KOPT-K1 (cell line): Measurements from ENCODE around the gene AIP.
"Not testable (repeated sequence)": the region's sequence is repeated elsewhere in the genome, so short reads cannot be mapped to it uniquely, and the experiment has no call there.

ENCODE experiments used
- H3K27ac ChIP-seq: fragments of 200-600 bp; sonication (generic); 2 replicates; pipeline ENCODE4 v1.5.1; 2016; ENCODE audit warnings: antibody characterized with exemption, mild to moderate bottlenecking, low read depth, low read length; ENCODE audit not compliant: poor library complexity, severe bottlenecking
- H3K36me3 ChIP-seq: fragments of 200-600 bp; sonication (generic); 2 replicates; pipeline ENCODE4 v1.5.1; 2017; ENCODE audit warnings: antibody characterized with exemption, mild to moderate bottlenecking, low read length, moderate library complexity; ENCODE audit not compliant: insufficient read depth
- H3K9me3 ChIP-seq: fragments of 200-600 bp; sonication (generic); 2 replicates; pipeline ENCODE4 v1.5.1; 2017; ENCODE audit warnings: antibody characterized with exemption, low read length, mild to moderate bottlenecking; ENCODE audit not compliant: insufficient read depth, poor library complexity, severe bottlenecking

Gene AIP

GRCh38 chr11:67503119-67504004 is 20.5 kb downstream of the AIP start:
- Histone ChIP-seq H3K36me3 (peaks cover 37% of the 10 kb centered on the region), H3K9me3 (no peaks in the 10 kb centered on the region), H3K27ac (no peak overlapping the region)

- Histone ChIP-seq H3K9me3 (no peaks in the 10 kb centered on the region), H3K27ac (peak overlapping the region; percentile 82), H3K36me3 (peaks cover 28% of the 10 kb centered on the region)
These were observed 21.5 kb downstream of the AIP start for GRCh38 chr11:67504005-67504949.

GRCh38 chr11:67504950-67505581 is 22.2 kb downstream of the AIP start, which contains the start of gene PITPNM1:
TSS of gene PITPNM1 (minus strand) at chr11:67505363. CDS start at chr11:67504180, 1,183 bp downstream.
- Histone ChIP-seq H3K36me3 (peaks cover 22% of the 10 kb centered on the region), H3K27ac (peak within 1 kb of the TSS; percentile 82), H3K9me3 (no peaks in the 10 kb centered on the region)

DNA sequence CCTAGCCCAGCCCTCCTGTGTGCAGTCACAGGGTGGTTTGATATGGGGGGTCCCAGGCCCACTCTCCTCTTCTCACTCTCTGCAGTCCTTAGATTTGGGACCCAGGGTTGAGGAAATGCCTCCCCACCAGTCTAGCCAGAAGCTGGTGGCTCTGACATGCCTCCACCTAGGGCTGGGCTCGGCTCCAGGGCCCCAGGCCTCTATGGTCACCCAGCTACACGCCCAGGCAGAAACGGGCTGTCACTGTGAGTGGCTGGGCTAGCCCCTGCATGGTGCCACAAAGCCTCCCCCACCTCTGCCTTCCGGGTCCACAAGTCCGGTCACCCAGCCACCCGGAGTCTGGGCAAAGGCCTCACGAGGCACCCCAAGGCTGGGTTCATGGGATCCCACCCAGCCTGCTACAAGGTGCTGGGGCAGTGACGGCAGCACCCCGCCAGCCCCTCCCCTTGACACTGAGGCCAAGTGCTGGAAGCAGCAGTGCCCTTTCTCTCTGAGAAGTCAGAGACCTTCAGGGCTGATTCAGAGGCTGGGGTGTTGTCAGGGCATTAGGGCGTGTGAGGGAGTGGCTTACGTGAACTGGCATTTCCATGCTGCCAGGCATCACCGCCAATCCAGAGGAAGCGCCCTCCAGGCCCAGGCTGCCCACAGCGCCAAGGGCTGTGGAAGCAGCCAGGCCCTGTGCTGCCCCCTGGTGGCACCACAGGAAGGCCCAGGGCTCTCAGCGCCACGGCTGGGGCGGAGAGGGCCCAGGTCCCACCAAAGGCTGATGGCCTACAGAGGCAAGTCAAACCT is 23.0 kb downstream of the AIP start:
- peak overlapping the region; percentile 82 for H3K27ac ChIP-seq
- H3K9me3 ChIP-seq = no peaks in the 10 kb centered on the region
- H3K36me3 ChIP-seq = peaks cover 15% of the 10 kb centered on the region

DNA sequence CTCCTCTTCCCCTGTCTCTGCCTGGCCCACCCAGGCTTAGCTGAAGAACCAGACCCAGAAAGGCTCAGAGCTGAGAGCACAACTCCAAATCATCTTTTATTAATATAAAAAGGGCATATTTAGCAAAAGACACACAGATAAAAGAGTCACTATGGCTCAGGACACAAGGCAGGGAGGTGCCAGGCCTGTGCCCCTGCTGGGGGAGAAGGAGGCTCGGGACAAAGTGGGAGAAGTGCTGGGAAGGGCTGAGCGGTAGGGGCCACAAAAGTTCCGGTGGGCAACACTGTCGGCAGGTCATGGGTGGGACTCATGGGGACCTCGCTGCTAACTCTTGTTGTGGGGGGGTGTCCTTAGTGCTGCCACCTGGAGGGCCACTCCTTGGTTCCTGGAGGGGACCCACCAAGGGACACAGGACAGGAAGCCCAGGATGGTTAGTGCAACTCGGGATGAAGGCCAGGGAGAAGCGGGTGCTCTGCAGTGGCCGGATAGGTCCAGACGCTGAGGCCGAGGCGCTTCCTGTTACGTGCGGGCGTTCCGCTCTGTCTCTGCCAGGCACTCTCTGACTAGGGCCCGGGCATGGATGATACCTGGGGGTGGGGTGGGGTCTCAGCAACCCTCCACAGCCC is 23.7 kb downstream of the AIP start:
- H3K36me3 ChIP-seq = peaks cover 7% of the 10 kb centered on the region
- no peaks in the 10 kb centered on the region for H3K9me3 ChIP-seq
- H3K27ac ChIP-seq = peak overlapping the region; percentile 82

GRCh38 chr11:67507242-67507863 is 24.5 kb downstream of the AIP start:
- H3K27ac ChIP-seq = peak overlapping the region; percentile 82

DNA sequence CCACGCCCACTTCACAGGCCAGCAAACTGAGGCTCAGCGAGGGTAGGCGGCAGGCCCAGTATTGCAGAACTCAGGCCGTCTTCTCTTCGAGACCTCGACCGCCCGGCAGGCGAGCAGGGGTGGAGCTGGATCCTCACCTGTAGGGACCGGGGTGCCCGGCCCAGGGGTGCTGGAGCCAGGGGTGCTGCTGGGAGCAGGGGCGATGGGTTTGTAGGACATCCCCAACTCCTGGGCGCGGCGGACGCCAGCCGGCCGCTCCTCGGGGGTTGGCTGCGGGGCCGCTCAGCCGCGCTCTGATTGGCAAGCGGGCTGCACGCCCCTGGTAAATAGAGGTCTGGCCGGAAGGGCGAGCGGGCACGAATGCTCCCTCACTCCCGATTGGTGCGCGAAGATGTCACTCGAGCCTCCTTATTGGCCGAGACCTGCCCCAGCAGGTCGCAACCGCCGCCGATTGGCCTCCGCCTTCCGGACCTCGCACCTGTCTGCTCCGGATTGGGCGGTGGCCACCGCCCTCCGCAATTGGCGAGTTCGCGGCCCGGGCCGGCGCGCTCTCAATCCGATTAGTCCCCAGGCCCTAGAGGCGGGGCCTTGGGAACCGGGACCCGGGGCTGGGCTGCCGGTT is 25.1 kb downstream of the AIP start, which contains the start of gene CDK2AP2:
Gene CDK2AP2, minus strand, starts transcription at position 299 of the 622 bp plus-strand sequence. Its CDS starts 80 bp downstream, at position 219.
- Histone ChIP-seq H3K9me3 (no peaks in the 10 kb centered on the region), H3K36me3 (no peaks in the 10 kb centered on the region), H3K27ac (peak within 1 kb of the TSS; percentile 82)

More at GRCh38 chr11:67507242-67507863, 24.5 kb downstream of the AIP start:
- H3K36me3 ChIP-seq = no peaks in the 10 kb centered on the region
- no peaks in the 10 kb centered on the region for H3K9me3 ChIP-seq

GRCh38 chr11:67508486-67509121 is 25.8 kb downstream of the AIP start:
- no peaks in the 10 kb centered on the region for H3K36me3 ChIP-seq
- no peaks in the 10 kb centered on the region for H3K9me3 ChIP-seq
- peak overlapping the region; percentile 82 for H3K27ac ChIP-seq

DNA sequence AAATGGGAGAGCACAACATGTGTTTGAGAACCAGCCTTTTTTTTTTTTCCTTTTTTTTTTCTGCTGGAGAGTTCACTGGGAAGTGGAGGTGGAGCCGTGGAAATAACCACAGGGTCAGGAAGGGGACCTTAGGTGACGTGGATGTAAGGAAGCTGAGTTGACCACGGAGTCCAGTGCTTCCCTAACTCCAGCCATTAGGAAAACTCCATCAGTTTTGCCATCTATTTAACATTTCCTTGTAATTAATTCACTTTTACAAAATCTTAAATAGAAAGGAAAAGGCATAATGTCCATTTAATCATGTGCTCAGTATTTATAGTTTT is 27.2 kb downstream of the AIP start:
- H3K27ac ChIP-seq = no peak overlapping the region
- no peaks in the 10 kb centered on the region for H3K36me3 ChIP-seq
- H3K9me3 ChIP-seq = no peaks in the 10 kb centered on the region

GRCh38 chr11:67511558-67511957 is 28.7 kb downstream of the AIP start:
- not testable (repeated sequence) for H3K27ac ChIP-seq, H3K36me3 ChIP-seq, H3K9me3 ChIP-seq

- Histone ChIP-seq H3K36me3 (no peaks in the 10 kb centered on the region), H3K9me3 (no peaks in the 10 kb centered on the region), H3K27ac (no peak overlapping the region)
These were observed 31.3 kb downstream of the AIP start for GRCh38 chr11:67514116-67514515.

DNA sequence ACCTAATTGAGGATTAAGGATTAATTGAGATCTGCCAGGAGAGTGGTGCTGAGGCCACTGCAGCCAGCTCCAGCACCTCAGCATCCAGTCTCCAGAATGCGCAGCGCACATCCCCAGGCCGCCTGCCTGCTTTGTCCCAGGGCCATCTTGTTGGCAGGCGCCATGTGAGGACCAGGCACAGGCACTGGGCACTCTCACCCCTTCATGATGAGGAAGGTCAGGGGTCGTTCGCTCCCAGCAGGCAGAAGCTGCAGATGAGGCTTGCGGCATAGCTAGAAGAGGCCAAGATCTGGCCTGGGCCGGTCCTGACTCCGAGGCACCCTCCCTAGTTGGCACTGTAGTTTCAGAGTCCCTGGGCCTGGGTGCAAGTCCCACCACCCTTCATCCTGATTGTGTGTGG is 34.0 kb downstream of the AIP start:
- no peaks in the 10 kb centered on the region for H3K36me3 ChIP-seq
- no peaks in the 10 kb centered on the region for H3K9me3 ChIP-seq
- no peak overlapping the region for H3K27ac ChIP-seq
